SK-N-SH treated with all-trans-retinoic acid at 6 μM for 48 hours (cell line): ENCODE measurements around the gene PLTP.

Experiments
- ATAC-seq: fragments of 200-7000 bp; cut with Tn5 transposase; 3 replicates; pipeline ENCODE4 v1.9.1; 2020; ENCODE audit warnings: mild to moderate bottlenecking, moderate library complexity
- ARNTL ChIP-seq: fragments of 450-650 bp; formaldehyde crosslinking; IDR thresholded peaks from 2 replicates; pipeline ENCODE4 v1.5.0; 2020; ENCODE audit warnings: low read depth, mild to moderate bottlenecking, moderate library complexity, borderline replicate concordance
- BACH2 ChIP-seq: fragments of 250-450 bp; sonication (Bioruptor Pico); IDR thresholded peaks from 2 replicates; pipeline ENCODE4 v1.9.0; 2021; ENCODE audit warnings: mild to moderate bottlenecking, borderline replicate concordance
- CREB5 ChIP-seq: fragments of 250-450 bp; sonication (Bioruptor Pico); IDR thresholded peaks from 2 replicates; pipeline ENCODE4 v1.5.1; 2020; ENCODE audit warnings: low read depth, mild to moderate bottlenecking, moderate library complexity
- CSDC2 ChIP-seq: fragments of 250-450 bp; sonication (Bioruptor Pico); IDR thresholded peaks from 2 replicates; pipeline ENCODE4 v1.5.0; 2020; ENCODE audit warnings: mild to moderate bottlenecking, moderate library complexity
- CSRNP3 ChIP-seq: fragments of 250-450 bp; sonication (Bioruptor Pico); IDR thresholded peaks from 2 replicates; pipeline ENCODE4 v1.5.1; 2021; ENCODE audit warnings: mild to moderate bottlenecking, moderate library complexity
- ESRRG ChIP-seq: fragments of 250-450 bp; sonication (Bioruptor Pico); IDR thresholded peaks from 2 replicates; pipeline ENCODE4 v1.6.1; 2021; ENCODE audit warnings: mild to moderate bottlenecking
- GLIS3 ChIP-seq: fragments of 250-450 bp; sonication (Bioruptor Pico); IDR thresholded peaks from 2 replicates; pipeline ENCODE4 v1.5.0; 2020; ENCODE audit warnings: mild to moderate bottlenecking, moderate library complexity
- ISL1 ChIP-seq: fragments of 250-450 bp; sonication (Bioruptor Pico); IDR thresholded peaks from 2 replicates; pipeline ENCODE4 v2.1.2; 2022; ENCODE audit warnings: mild to moderate bottlenecking, moderate library complexity
- OSR1 ChIP-seq: fragments of 250-450 bp; sonication (Bioruptor Pico); IDR thresholded peaks from 2 replicates; pipeline ENCODE4 v1.8.0; 2022; ENCODE audit warnings: moderate library complexity, mild to moderate bottlenecking, inconsistent platforms
- PATZ1 ChIP-seq: fragments of 250-450 bp; sonication (Bioruptor Pico); IDR thresholded peaks from 2 replicates; pipeline ENCODE4 v1.8.0; 2020; ENCODE audit warnings: mild to moderate bottlenecking, moderate library complexity, borderline replicate concordance
- POU6F1 ChIP-seq: fragments of 250-450 bp; sonication (Bioruptor Pico); IDR thresholded peaks from 2 replicates; pipeline ENCODE4 v1.8.0; 2021; ENCODE audit warnings: low read depth, mild to moderate bottlenecking, moderate library complexity, borderline replicate concordance
- PPARA ChIP-seq: fragments of 250-450 bp; sonication (Bioruptor Pico); IDR thresholded peaks from 2 replicates; pipeline ENCODE4 v1.5.0; 2020; ENCODE audit warnings: mild to moderate bottlenecking, borderline replicate concordance
- SNAI2 ChIP-seq: fragments of 250-450 bp; sonication (Bioruptor Pico); IDR thresholded peaks from 2 replicates; pipeline ENCODE4 v1.5.0; 2020; ENCODE audit warnings: mild to moderate bottlenecking, moderate library complexity
- TCF4 ChIP-seq: fragments of 250-450 bp; sonication (Bioruptor Pico); IDR thresholded peaks from 2 replicates; pipeline ENCODE4 v1.8.0; 2021; ENCODE audit warnings: mild to moderate bottlenecking, moderate library complexity, borderline replicate concordance
- TOX ChIP-seq: fragments of 250-450 bp; sonication (Bioruptor Pico); IDR thresholded peaks from 2 replicates; pipeline ENCODE4 v1.8.0; 2021; ENCODE audit warnings: mild to moderate bottlenecking, moderate library complexity, borderline replicate concordance
- TSHZ2 ChIP-seq: fragments of 250-450 bp; sonication (Bioruptor Pico); IDR thresholded peaks from 2 replicates; pipeline ENCODE4 v1.5.0; 2020; ENCODE audit warnings: mild to moderate bottlenecking, moderate library complexity
- ZC3H10 ChIP-seq: fragments of 250-450 bp; sonication (Bioruptor Pico); IDR thresholded peaks from 2 replicates; pipeline ENCODE4 v1.5.1; 2021; ENCODE audit warnings: mild to moderate bottlenecking, moderate library complexity
- ZFP3 ChIP-seq: fragments of 250-450 bp; sonication (Bioruptor Pico); IDR thresholded peaks from 2 replicates; pipeline ENCODE4 v1.5.0; 2020; ENCODE audit warnings: mild to moderate bottlenecking, moderate library complexity
- ZFP30 ChIP-seq: fragments of 450-650 bp; formaldehyde crosslinking; IDR thresholded peaks from 2 replicates; pipeline ENCODE4 v1.5.0; 2022; ENCODE audit warnings: mild to moderate bottlenecking, moderate library complexity
- ZNF70 ChIP-seq: fragments of 450-650 bp; formaldehyde crosslinking; IDR thresholded peaks from 2 replicates; pipeline ENCODE4 v1.5.0; 2020; ENCODE audit warnings: mild to moderate bottlenecking, moderate library complexity
- ZNF8 ChIP-seq: fragments of 450-650 bp; formaldehyde crosslinking; IDR thresholded peaks from 2 replicates; pipeline ENCODE4 v1.5.0; 2020; ENCODE audit warnings: mild to moderate bottlenecking, moderate library complexity

Gene PLTP

GRCh38 chr20:45959126-45959525 lies 47.2 kb upstream of the PLTP start:
- ATAC-seq = no peak
- no peak for TF ChIP-seq TSHZ2 (CRISPR knock-in tag)
- no peak for TF ChIP-seq ZNF8 (CRISPR knock-in tag)
- no peak for TF ChIP-seq ZFP3 (CRISPR knock-in tag)
- TF ChIP-seq GLIS3 (CRISPR knock-in tag) = no peak
- TF ChIP-seq PPARA (CRISPR knock-in tag) = no peak
- no peak for TF ChIP-seq TCF4 (CRISPR knock-in tag)
- TF ChIP-seq CREB5 (CRISPR knock-in tag) = no peak
- TF ChIP-seq ESRRG (CRISPR knock-in tag) = no peak
- no peak for TF ChIP-seq ZC3H10
- no peak for TF ChIP-seq TOX
- TF ChIP-seq CSDC2 (CRISPR knock-in tag) = no peak
- no peak for TF ChIP-seq OSR1
- TF ChIP-seq PATZ1 (CRISPR knock-in tag) = no peak
- TF ChIP-seq ISL1 = no peak
- no peak for TF ChIP-seq ZNF70
- TF ChIP-seq CSRNP3 (CRISPR knock-in tag) = no peak
- TF ChIP-seq, all 23 proteins: peak for 0

GRCh38 chr20:45958593-45958992 lies 46.6 kb upstream of the PLTP start:
- ATAC-seq = no peak
- TF ChIP-seq PPARA (CRISPR knock-in tag) (no peak), ISL1 (no peak), CSRNP3 (CRISPR knock-in tag) (no peak), ZFP30 (CRISPR knock-in tag) (no peak), PATZ1 (CRISPR knock-in tag) (no peak), ARNTL (CRISPR knock-in tag) (no peak), POU6F1 (CRISPR knock-in tag) (no peak), ZFP3 (CRISPR knock-in tag) (no peak), ZC3H10 (no peak), ZNF70 (no peak), TOX (no peak), TSHZ2 (CRISPR knock-in tag) (no peak), SNAI2 (no peak), GLIS3 (CRISPR knock-in tag) (no peak), TCF4 (CRISPR knock-in tag) (no peak), CREB5 (CRISPR knock-in tag) (no peak), CSDC2 (CRISPR knock-in tag) (no peak), ESRRG (CRISPR knock-in tag) (no peak), BACH2 (CRISPR knock-in tag) (no peak), ZNF8 (CRISPR knock-in tag) (no peak)
